IPS-18a (cell line): ENCODE data around the gene TPBGL.

Experiments used
- H3K27ac ChIP-seq: one replicate; pipeline ENCODE4 v1.5.1; 2013; ENCODE audit warnings: low read length
- H3K27me3 ChIP-seq: one replicate; pipeline ENCODE4 v1.6.1; 2013; ENCODE audit warnings: mild to moderate bottlenecking, low read length; ENCODE audit not compliant: control insufficient read depth, insufficient read depth
- H3K36me3 ChIP-seq: one replicate; pipeline ENCODE4 v1.6.1; 2013; ENCODE audit warnings: low read depth, low read length; ENCODE audit not compliant: control insufficient read depth
- H3K4me1 ChIP-seq: one replicate; pipeline ENCODE4 v1.6.1; 2013; ENCODE audit warnings: low read depth, low read length; ENCODE audit not compliant: control insufficient read depth
- H3K4me3 ChIP-seq: one replicate; pipeline ENCODE4 v1.5.1; 2013; ENCODE audit warnings: low read length
- H3K9ac ChIP-seq: one replicate; pipeline ENCODE4 v1.6.1; 2013; ENCODE audit warnings: mild to moderate bottlenecking, low read length, moderate library complexity
- H3K9me3 ChIP-seq: one replicate; pipeline ENCODE4 v1.6.1; 2013; ENCODE audit warnings: low read depth, low read length; ENCODE audit not compliant: control insufficient read depth

The TPBGL gene

GRCh38 chr11:75200051-75200450 lies 40.5 kb upstream of the TPBGL start:
- Histone ChIP-seq H3K9me3 (no peaks in the 10 kb centered on the region), H3K27ac (no peak overlapping the region), H3K4me1 (peaks cover 5% of the 10 kb centered on the region), H3K9ac (no peak overlapping the region), H3K36me3 (no peaks in the 10 kb centered on the region), H3K4me3 (no peak overlapping the region), H3K27me3 (no peaks in the 10 kb centered on the region)

- Histone ChIP-seq H3K9ac (no peak overlapping the region), H3K36me3 (no peaks in the 10 kb centered on the region), H3K4me1 (peaks cover 5% of the 10 kb centered on the region), H3K27ac (no peak overlapping the region), H3K9me3 (no peaks in the 10 kb centered on the region), H3K4me3 (no peak overlapping the region), H3K27me3 (no peaks in the 10 kb centered on the region)
Measured at GRCh38 chr11:75200531-75200930, 40.0 kb upstream of the TPBGL start.

GRCh38 chr11:75201771-75202170 lies 38.8 kb upstream of the TPBGL start:
- H3K4me1 ChIP-seq = peaks cover 5% of the 10 kb centered on the region

GRCh38 chr11:75202195-75202594 lies 38.4 kb upstream of the TPBGL start:
- Histone ChIP-seq H3K4me3 (no peak overlapping the region), H3K27me3 (no peaks in the 10 kb centered on the region), H3K9ac (no peak overlapping the region), H3K36me3 (no peaks in the 10 kb centered on the region), H3K9me3 (no peaks in the 10 kb centered on the region), H3K4me1 (peaks cover 5% of the 10 kb centered on the region), H3K27ac (no peak overlapping the region)

More at GRCh38 chr11:75201771-75202170, 38.8 kb upstream of the TPBGL start:
- Histone ChIP-seq H3K36me3 (no peaks in the 10 kb centered on the region), H3K27me3 (no peaks in the 10 kb centered on the region), H3K27ac (no peak overlapping the region), H3K4me3 (no peak overlapping the region), H3K9ac (no peak overlapping the region), H3K9me3 (no peaks in the 10 kb centered on the region)

- Histone ChIP-seq H3K4me1 (peaks cover 5% of the 10 kb centered on the region), H3K9ac (no peak overlapping the region), H3K27ac (no peak overlapping the region), H3K9me3 (no peaks in the 10 kb centered on the region), H3K4me3 (no peak overlapping the region), H3K27me3 (no peaks in the 10 kb centered on the region), H3K36me3 (no peaks in the 10 kb centered on the region)
Measured at GRCh38 chr11:75203138-75203537, 37.4 kb upstream of the TPBGL start.

GRCh38 chr11:75203641-75204011 lies 36.9 kb upstream of the TPBGL start:
- Histone ChIP-seq H3K27me3 (no peaks in the 10 kb centered on the region), H3K9me3 (no peaks in the 10 kb centered on the region), H3K36me3 (no peaks in the 10 kb centered on the region), H3K4me3 (no peak overlapping the region), H3K9ac (no peak overlapping the region), H3K4me1 (peaks cover 5% of the 10 kb centered on the region), H3K27ac (no peak overlapping the region)

- Histone ChIP-seq H3K36me3 (no peaks in the 10 kb centered on the region), H3K4me3 (no peak overlapping the region), H3K27ac (no peak overlapping the region), H3K4me1 (peaks cover 5% of the 10 kb centered on the region), H3K9ac (no peak overlapping the region), H3K9me3 (no peaks in the 10 kb centered on the region), H3K27me3 (no peaks in the 10 kb centered on the region)
Measured at GRCh38 chr11:75204012-75204674, 36.4 kb upstream of the TPBGL start.

GRCh38 chr11:75204685-75205563 lies 35.6 kb upstream of the TPBGL start:
- H3K27me3 ChIP-seq = no peaks in the 10 kb centered on the region
- peaks cover 5% of the 10 kb centered on the region for H3K4me1 ChIP-seq
- no peak overlapping the region for H3K27ac ChIP-seq
- no peaks in the 10 kb centered on the region for H3K36me3 ChIP-seq
- H3K9ac ChIP-seq = no peak overlapping the region
- no peaks in the 10 kb centered on the region for H3K9me3 ChIP-seq
- no peak overlapping the region for H3K4me3 ChIP-seq

- H3K9me3 ChIP-seq = no peaks in the 10 kb centered on the region
- no peaks in the 10 kb centered on the region for H3K36me3 ChIP-seq
- peaks cover 5% of the 10 kb centered on the region for H3K4me1 ChIP-seq
- H3K27me3 ChIP-seq = no peaks in the 10 kb centered on the region
- H3K9ac ChIP-seq = no peak overlapping the region
- H3K27ac ChIP-seq = no peak overlapping the region
- H3K4me3 ChIP-seq = no peak overlapping the region
Measured at GRCh38 chr11:75205564-75206020, 35.0 kb upstream of the TPBGL start.

GRCh38 chr11:75208446-75208845 lies 32.1 kb upstream of the TPBGL start:
- no peaks in the 10 kb centered on the region for H3K36me3 ChIP-seq
- H3K4me1 ChIP-seq = no peaks in the 10 kb centered on the region
- no peak overlapping the region for H3K9ac ChIP-seq
- no peak overlapping the region for H3K4me3 ChIP-seq
- no peak overlapping the region for H3K27ac ChIP-seq
- H3K9me3 ChIP-seq = no peaks in the 10 kb centered on the region
- H3K27me3 ChIP-seq = no peaks in the 10 kb centered on the region

GRCh38 chr11:75212411-75212810 lies 28.2 kb upstream of the TPBGL start:
- Histone ChIP-seq H3K36me3 (no peaks in the 10 kb centered on the region), H3K4me3 (no peak overlapping the region), H3K27ac (no peak overlapping the region)

More at GRCh38 chr11:75212411-75212810, 28.2 kb upstream of the TPBGL start:
- no peak overlapping the region for H3K9ac ChIP-seq
- no peaks in the 10 kb centered on the region for H3K27me3 ChIP-seq
- H3K4me1 ChIP-seq = no peaks in the 10 kb centered on the region
- no peaks in the 10 kb centered on the region for H3K9me3 ChIP-seq
